ENCODE measurements around the gene OBP2A.
"Not testable (repeated sequence)": the region's sequence is repeated elsewhere in the genome, so short reads cannot be mapped to it uniquely, and the experiment has no call there.

- not testable (repeated sequence) for TF ChIP-seq CTCF, POLR2A (IDR thresholded peaks at IDR 0.05)
Observed at GRCh38 chr9:135534826-135535225, 11.1 kb upstream of the OBP2A start.
